Central memory CD4-positive, alpha-beta T cell (primary cell): ENCODE data around the gene CCDC32.
"Not testable (repeated sequence)": the region's sequence is repeated elsewhere in the genome, so short reads cannot be mapped to it uniquely, and the experiment has no call there.

Experiments
- DNase-seq: peaks from one replicate; pipeline ENCODE4 v3.0.0; 2022
- total RNA-seq, 3 experiments: gene quantifications; one replicate each; lab custom pipeline; 2026; lab: John Stamatoyannopoulos, UW

The CCDC32 gene
- total RNA-seq, result 18.3 to 35.1 (median 34.2) reads per million in 3 experiments

- peak; percentile 96 for DNase-seq
Measured at GRCh38 chr15:40564591-40565332, at the start of gene CCDC32. Gene CCDC32 (minus strand): TSS chr15:40565042. CDS start chr15:40563015, 2,027 bp downstream.

- no peak for DNase-seq
Measured at GRCh38 chr15:40613080-40613479, 48.2 kb upstream of the CCDC32 start.

DNA sequence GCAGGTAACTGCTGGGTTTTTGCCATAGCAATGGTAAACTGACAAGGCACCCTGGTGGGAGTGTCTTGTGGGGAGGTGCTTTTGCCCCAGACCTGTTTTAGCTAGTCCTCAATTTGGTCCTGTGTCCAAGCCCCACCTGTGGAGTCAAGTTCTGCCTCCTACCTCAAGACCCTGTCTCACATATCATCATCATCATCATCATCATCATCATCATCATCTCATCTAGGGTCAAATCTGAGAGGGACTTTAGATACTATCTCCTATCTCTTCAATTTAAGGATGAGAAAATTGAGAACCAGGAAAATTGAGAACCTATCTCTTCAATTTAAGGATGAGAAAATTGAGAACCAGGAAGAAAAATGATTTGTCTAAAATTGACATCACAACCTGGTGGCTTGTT, 39.1 kb upstream of the CCDC32 start:
- no peak for DNase-seq

DNA sequence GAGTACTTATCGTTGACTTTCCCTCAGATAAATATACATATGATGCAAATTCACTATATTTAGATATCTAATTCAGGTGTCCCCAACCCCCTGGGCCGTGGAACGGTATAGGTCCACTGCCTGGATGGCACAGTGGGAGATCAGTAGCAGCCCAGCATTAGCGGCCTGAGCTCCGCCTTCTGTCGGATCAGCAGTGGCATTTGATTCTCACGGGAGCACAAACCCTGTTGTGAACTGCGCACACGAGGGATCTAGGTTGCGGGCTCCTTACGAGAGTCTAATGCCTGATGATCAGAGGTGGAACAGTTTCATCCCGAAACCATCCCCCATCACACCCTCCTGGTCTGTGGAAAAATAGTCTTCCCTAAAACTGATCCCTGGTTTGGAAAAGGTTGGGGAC, 36.1 kb upstream of the CCDC32 start:
- DNase-seq, result no peak

DNA sequence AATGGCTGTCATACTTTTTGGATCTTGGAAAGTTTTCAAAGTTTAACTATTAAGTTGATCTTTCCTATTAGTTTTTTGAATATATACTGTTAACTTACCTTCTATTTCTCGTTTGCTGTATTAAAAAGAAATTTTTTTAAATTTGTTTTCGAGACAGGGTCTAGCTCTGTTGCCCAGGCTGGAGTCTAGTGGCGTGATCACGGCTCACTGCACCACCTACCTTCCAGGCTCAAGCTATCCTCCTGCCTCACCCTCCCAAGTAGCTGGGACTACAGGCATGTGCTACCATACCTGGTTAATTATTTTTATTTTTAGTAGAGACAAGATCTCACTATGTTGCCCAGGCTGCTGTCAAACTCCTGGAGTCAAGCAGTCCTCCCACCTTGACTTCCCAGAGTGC, 33.8 kb upstream of the CCDC32 start:
- no peak for DNase-seq

GRCh38 chr15:40598126-40598525, 33.3 kb upstream of the CCDC32 start:
- DNase-seq, result no peak

DNA sequence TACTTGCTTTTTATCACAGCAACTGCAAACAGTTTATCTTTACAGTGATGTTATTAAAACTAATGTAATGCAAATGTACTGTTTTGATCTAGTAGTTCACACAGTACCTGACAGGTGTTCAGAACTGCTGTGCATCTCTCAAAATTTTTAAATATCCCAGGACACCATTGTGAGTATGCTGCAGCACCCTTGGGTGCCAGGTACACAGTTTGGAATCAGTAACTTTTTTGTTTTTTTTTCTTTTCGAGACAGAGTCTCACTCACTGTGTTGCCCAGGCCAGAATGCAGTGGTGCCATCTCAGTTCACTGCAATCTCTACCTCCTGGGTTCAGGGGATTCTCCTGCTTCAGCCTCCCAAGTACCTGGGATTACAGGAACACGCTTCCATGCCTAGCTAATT, 32.2 kb upstream of the CCDC32 start:
- no peak for DNase-seq

DNA sequence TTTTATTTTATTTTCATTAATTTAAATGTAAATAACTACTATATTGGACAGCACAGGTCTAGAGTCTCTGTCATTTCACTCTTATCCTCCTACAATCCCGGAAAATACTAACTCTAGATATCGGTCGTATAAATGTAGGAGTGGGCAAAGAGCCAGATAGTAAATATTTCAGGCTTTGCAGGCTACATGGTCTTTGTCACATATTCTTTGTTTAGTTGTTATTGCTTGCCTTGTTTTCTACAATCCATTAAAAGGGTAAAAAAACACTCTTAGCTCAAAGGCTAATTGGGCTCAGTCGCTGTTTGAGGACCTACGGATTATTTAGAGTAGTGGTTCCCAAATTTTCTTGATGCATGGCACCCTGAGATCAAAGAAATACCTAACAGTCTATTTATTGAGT, 30.9 kb upstream of the CCDC32 start:
- DNase-seq, result no peak

- DNase-seq, result no peak
Measured at GRCh38 chr15:40595219-40595618, 30.4 kb upstream of the CCDC32 start.

- no peak for DNase-seq
Measured at GRCh38 chr15:40594429-40594836, 29.6 kb upstream of the CCDC32 start.

DNA sequence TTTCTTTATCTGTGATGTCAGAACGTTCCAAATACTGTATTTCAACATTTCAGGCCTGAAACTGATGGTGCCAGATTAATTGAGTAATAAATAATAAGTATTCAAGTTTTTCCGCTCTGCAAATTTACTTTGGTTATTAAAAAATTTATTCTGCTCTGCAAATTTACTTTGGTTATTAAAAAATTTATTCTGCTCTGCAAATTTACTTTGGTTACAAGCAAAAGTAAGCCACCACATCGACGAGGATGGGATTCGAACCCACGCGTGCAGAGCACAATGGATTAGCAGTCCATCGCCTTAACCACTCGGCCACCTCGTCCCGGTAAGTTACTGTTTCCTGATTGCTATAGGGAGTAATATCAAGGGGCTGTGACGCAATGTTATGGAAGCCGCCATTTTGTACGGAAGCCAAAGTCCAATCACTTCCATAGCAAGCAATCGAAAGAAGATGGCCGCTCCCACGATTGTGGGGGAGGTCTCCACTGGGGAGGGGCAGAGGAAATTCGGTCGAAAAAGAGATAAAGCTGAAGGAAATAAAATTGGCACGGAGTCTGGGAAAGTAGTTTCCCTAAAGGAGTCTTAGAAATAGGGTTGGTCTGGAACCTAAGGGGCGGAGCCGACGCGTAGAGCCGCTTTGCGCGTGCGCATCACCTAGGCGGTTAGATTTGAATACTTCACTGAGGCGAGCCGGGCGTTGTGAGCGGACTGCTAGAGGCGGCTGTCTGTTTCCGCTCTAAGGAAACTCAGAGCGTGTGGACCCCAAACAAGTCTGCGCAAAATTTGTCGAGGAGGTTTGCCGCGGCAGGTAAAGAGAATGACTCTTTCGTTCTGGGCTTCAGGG, 29.0 kb upstream of the CCDC32 start, which contains the start of gene KNL1:
KNL1 (plus strand) TSS at position 662 of the 841 bp plus-strand sequence. CDS start 8,683 bp downstream, outside the sequence.
- peak; percentile 91 for DNase-seq

DNA sequence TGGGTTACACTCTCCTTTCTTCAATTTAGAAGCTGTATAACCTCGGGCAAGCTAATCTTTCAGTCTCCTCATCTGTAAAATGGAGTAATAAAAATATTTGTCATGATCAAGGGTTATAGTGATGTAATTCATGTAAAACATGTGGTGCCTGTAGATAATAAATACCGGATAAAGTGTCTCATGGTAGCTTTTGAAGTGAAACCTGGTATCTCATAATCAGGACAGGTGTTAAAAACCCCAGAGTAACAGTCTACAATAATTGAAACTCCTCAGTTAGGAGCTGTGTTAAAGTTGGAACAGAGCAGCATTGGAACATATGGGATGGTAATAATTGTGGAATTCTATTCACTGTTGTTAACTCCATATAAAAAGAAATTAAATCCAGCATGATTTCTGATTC, 28.3 kb upstream of the CCDC32 start:
- DNase-seq, result peak; percentile 39

- no peak for DNase-seq
Measured at GRCh38 chr15:40591389-40591788, 26.5 kb upstream of the CCDC32 start.

DNA sequence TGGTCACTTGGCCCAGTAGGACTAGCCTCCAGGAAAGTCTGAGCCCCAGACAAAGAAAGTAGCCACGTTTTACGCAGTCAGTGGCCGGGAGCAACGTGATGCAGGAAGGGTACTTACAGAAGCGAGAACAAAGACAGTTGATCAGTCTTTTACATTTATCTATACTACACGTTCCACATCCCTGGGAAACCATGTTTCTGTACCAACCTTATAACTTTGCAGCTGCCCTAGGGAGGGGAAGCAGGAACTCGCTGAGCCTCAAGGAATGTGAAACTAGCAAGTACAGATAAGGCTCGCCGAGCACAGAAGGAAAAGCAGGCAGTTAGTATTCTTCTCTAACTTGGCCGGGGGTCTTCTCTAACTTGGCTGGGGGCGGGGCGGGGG, 25.8 kb upstream of the CCDC32 start:
- DNase-seq, result no peak

- no peak for DNase-seq
Measured at GRCh38 chr15:40584191-40584590, 19.3 kb upstream of the CCDC32 start.

DNA sequence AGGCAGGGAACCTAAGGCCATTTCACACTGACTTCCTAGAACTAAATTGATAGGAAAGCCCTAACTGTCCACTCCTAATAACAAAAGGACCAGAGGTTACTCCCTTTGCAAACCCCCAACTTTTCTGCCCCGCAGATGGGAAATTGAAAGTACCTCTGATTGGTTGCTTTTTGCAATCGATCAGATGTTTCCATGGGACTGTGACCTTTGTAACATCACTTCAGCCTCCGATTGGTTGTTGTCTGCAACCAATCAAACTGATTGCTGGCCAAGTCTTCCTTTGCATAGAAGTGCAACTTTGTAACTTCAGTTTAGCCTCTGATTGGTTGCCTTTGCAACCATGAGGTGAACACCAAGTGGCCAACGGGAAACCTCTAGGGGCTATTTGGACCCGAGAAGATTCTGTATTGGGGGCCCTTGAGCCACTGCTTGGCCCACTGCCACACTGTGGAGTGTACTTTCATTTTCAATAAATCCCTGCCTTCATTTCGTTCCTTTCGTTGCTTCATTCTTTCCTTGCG, 17.9 kb upstream of the CCDC32 start:
- DNase-seq, result no peak

DNA sequence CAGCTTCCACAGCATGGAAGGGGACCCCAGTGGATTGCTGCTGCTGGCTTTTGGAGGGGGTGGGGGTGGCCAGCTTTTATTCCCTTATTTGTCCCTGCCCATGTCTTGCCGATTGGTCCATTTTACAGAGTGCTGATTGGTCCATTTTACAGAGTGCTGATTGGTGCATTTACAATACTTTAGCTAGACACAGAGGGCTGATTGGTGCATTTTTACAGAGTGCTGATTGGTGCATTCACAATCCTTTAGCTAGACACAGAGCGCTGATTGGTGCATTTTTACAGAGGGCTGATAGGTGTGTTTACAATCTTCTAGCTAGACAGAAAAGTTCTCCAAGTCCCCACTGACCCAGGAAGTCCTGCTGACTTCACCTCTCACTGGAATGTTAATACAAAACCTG, 17.0 kb upstream of the CCDC32 start:
- not testable (repeated sequence) for DNase-seq

DNA sequence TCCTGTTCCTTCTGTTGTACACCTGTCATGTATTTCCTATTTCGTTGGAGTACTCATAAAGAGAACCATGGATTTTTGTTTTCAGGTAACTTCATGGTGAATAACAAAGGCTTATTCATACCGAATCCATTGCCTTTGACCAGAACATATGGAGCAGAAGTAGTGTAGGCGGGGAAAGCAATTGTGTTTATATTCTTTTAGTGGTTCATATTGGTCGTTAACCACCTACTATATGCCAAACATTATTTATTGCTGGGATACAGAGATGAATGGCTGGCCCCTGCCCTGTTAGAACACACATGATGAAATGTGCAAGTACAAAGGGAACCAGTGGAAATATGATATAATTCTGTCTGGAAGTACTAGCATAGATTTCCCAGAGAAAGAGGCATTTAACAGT, 14.1 kb upstream of the CCDC32 start:
- no peak for DNase-seq

DNA sequence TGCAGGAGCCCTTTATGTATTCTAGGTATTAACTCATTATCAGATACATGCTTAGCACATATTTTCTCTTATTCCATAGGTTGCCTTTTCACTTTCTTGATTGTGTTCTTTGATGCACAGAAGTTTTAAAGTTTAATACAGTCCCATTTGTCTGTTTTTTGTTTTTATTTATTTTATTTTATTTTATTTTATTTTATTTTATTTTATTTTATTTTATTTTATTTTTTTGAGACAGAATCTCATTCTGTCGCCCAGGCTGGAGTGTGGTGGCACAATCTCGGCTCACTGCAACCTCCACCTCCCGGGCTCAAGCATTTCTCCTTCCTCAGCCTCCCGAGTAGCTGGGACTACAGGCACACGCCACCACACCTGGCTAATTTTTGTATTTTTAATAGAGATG, 12.1 kb upstream of the CCDC32 start:
- DNase-seq, result not testable (repeated sequence)

DNA sequence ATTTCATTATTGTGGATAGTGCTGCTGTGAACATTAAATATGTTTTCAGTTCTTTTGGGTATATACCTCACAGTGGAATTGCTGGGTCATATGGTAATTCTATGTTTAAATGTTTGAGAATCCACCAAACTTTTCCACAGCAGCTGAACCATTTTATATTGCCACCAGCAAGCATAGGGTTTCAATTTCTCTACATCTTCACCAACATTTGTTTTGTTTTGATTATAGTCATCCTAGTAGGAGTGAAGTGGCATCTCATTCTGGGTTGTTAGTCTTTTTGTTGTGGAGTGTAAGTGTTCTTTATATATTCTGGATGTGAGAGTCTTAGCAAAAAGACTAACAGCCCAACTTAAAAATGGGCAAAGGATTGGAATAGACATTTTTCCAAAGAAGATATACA, 10.3 kb upstream of the CCDC32 start:
- DNase-seq, result no peak

- peak; percentile 89 for DNase-seq
Measured at GRCh38 chr15:40569129-40569953, 4.5 kb upstream of the CCDC32 start, which contains the start of gene RPUSD2. Gene RPUSD2 (plus strand): TSS chr15:40569299. CDS start chr15:40569338, 39 bp downstream.

- no peak for DNase-seq
Measured at GRCh38 chr15:40567111-40567510, 2.3 kb upstream of the CCDC32 start.
